Measurements from ENCODE around the gene SOX6. TPM values are rescaled to one million over a fixed set of nuclear protein-coding genes. Genes with fewer than 3 reads are reported as not detected.

The SOX6 gene
- total and polyA plus RNA-seq, 2 experiments from 2014 or later: 0.03 to 0.66 TPM

GRCh38 chr11:16082095-16083055, 274.0 kb downstream of the SOX6 start (continued):
- TF ChIP-seq ZNF462 (CRISPR knock-in tag; IDR thresholded peaks at IDR 0.05) (no peak), NANOG (IDR thresholded peaks at IDR 0.05; ENCODE audit: borderline replicate concordance) (no peak)

GRCh38 chr11:16081382-16082094, 274.8 kb downstream of the SOX6 start:
- ATAC-seq: no peak
- H3K4me1 Mint-ChIP-seq: no peaks in the 10 kb centered on the region
- TF ChIP-seq CREB1 (CRISPR knock-in tag; IDR thresholded peaks at IDR 0.05; ENCODE audit: low read depth) (no peak), REST (IDR thresholded peaks at IDR 0.05; ENCODE audit: unreplicated experiment) (no peak), POLR2AphosphoS5 (IDR thresholded peaks at IDR 0.05; ENCODE audit: low read depth) (no peak)

More at GRCh38 chr11:16081382-16082094, 274.8 kb downstream of the SOX6 start:
- Mint-ChIP-seq H3K36me3 (ENCODE audit: low read depth) (no peaks in the 10 kb centered on the region), H3K27ac (no peak overlapping the region), H3K9me3 (no peaks in the 10 kb centered on the region), H3K27me3 (ENCODE audit: insufficient read depth, low read depth, poor library complexity) (no peaks in the 10 kb centered on the region), H3K4me3 (no peak overlapping the region)
- DNase-seq (ENCODE audit: low spot score): no peak
- H3K4me3 ChIP-seq: no peak overlapping the region
- H3K27ac ChIP-seq (ENCODE audit: low read depth): no peak overlapping the region
- no peaks in the 10 kb centered on the region for H3K79me2 ChIP-seq (replicated peaks; ENCODE audit: insufficient read depth)
- H3K4me1 ChIP-seq (ENCODE audit: insufficient read depth): no peaks in the 10 kb centered on the region
- no peaks in the 10 kb centered on the region for H3K27me3 ChIP-seq (ENCODE audit: insufficient read depth)
- H3F3A ChIP-seq (replicated peaks; ENCODE audit: low read depth): no peaks in the 10 kb centered on the region
- H4K20me1 ChIP-seq (replicated peaks; ENCODE audit: insufficient read depth): no peaks in the 10 kb centered on the region
- no peak overlapping the region for H2AFZ ChIP-seq
- H3K9me2 ChIP-seq (ENCODE audit: insufficient read depth): no peaks in the 10 kb centered on the region
- H3K36me3 ChIP-seq (ENCODE audit: insufficient read depth): no peaks in the 10 kb centered on the region
- no peak overlapping the region for H3K4me2 ChIP-seq

Measured in GM23338 (cell line).